ENCODE data around the gene EPHA3.

The EPHA3 gene

GRCh38 chr3:89256882-89257281, 149.5 kb downstream of the EPHA3 start:
- H3K27ac ChIP-seq (ENCODE audit: extremely low read depth, low read depth, low read length) = no peak overlapping the region
- H3K36me3 ChIP-seq (ENCODE audit: control insufficient read depth in 2 of 2, insufficient read depth in 1 of 2, low read length in 2 of 2) = no peaks in the 10 kb centered on the region
- no peak for TF ChIP-seq ZNF114 (tag by site-specific recombination; IDR thresholded peaks at IDR 0.05)
- no peak for TF ChIP-seq ZNF692 (tag by site-specific recombination; IDR thresholded peaks at IDR 0.05)
- TF ChIP-seq ZNF23 (tag by site-specific recombination; IDR thresholded peaks at IDR 0.05; ENCODE audit: borderline replicate concordance) = no peak
- TF ChIP-seq ZFP3 (tag by site-specific recombination; IDR thresholded peaks at IDR 0.05; ENCODE audit: low read depth) = no peak
- TF ChIP-seq ZNF214 (tag by site-specific recombination; IDR thresholded peaks at IDR 0.05; ENCODE audit: borderline replicate concordance) = no peak
- no peak for TF ChIP-seq OVOL3 (tag by site-specific recombination; IDR thresholded peaks at IDR 0.05)
- H3K9me3 ChIP-seq (ENCODE audit: control insufficient read depth, insufficient read depth, low read depth, low read length) = no peaks in the 10 kb centered on the region
- no peak overlapping the region for H3K4me3 ChIP-seq (ENCODE audit: low read depth, low read length)
- ChIA-PET CTCF (no interaction called here), POLR2A (no interaction called here)
- 0 out of 2 replicates have a peak, but pooled peaks cover 3% of the 10 kb centered on the region for H3K4me1 ChIP-seq (ENCODE audit: control insufficient read depth, insufficient read depth, low read length)

GRCh38 chr3:89260721-89261120, 153.3 kb downstream of the EPHA3 start:
- Histone ChIP-seq H3K27ac (ENCODE audit: extremely low read depth, low read depth, low read length) (no peak overlapping the region), H3K4me3 (ENCODE audit: low read depth, low read length) (no peak overlapping the region), H3K4me1 (ENCODE audit: control insufficient read depth, insufficient read depth, low read length) (no peaks in the 10 kb centered on the region), H3K36me3 (ENCODE audit: control insufficient read depth in 2 of 2, insufficient read depth in 1 of 2, low read length in 2 of 2) (no peaks in the 10 kb centered on the region), H3K9me3 (ENCODE audit: control insufficient read depth, insufficient read depth, low read depth, low read length) (no peaks in the 10 kb centered on the region)
- CTCF ChIA-PET = no interaction called here
- POLR2A ChIA-PET = no interaction called here
- no peak for TF ChIP-seq ZBTB44 (tag by site-specific recombination; IDR thresholded peaks at IDR 0.05)
- TF ChIP-seq ZNF239 (tag by site-specific recombination; IDR thresholded peaks at IDR 0.05) = no peak
- TF ChIP-seq KLF16 (tag by site-specific recombination; IDR thresholded peaks at IDR 0.05) = no peak
- TF ChIP-seq ZNF776 (tag by site-specific recombination; IDR thresholded peaks at IDR 0.05; ENCODE audit: borderline replicate concordance) = no peak
- no peak for TF ChIP-seq ZNF837 (tag by site-specific recombination; IDR thresholded peaks at IDR 0.05)
- no peak for TF ChIP-seq SALL2 (tag by site-specific recombination; IDR thresholded peaks at IDR 0.05; ENCODE audit: borderline replicate concordance)
- TF ChIP-seq, protein P1, sequence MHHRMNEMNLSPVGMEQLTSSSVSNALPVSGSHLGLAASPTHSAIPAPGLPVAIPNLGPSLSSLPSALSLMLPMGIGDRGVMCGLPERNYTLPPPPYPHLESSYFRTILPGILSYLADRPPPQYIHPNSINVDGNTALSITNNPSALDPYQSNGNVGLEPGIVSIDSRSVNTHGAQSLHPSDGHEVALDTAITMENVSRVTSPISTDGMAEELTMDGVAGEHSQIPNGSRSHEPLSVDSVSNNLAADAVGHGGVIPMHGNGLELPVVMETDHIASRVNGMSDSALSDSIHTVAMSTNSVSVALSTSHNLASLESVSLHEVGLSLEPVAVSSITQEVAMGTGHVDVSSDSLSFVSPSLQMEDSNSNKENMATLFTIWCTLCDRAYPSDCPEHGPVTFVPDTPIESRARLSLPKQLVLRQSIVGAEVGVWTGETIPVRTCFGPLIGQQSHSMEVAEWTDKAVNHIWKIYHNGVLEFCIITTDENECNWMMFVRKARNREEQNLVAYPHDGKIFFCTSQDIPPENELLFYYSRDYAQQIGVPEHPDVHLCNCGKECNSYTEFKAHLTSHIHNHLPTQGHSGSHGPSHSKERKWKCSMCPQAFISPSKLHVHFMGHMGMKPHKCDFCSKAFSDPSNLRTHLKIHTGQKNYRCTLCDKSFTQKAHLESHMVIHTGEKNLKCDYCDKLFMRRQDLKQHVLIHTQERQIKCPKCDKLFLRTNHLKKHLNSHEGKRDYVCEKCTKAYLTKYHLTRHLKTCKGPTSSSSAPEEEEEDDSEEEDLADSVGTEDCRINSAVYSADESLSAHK (tag by site-specific recombination; IDR thresholded peaks at IDR 0.05) = no peak
- TF ChIP-seq SP7 (tag by site-specific recombination; IDR thresholded peaks at IDR 0.05) = no peak
- no peak for TF ChIP-seq ZBTB8A (tag by site-specific recombination; IDR thresholded peaks at IDR 0.05)
- TF ChIP-seq ZBTB48 (tag by site-specific recombination; IDR thresholded peaks at IDR 0.05) = no peak
- TF ChIP-seq ZNF202 (tag by site-specific recombination; IDR thresholded peaks at IDR 0.05; ENCODE audit: borderline replicate concordance) = no peak
- no peak for TF ChIP-seq ZNF76 (tag by site-specific recombination; IDR thresholded peaks at IDR 0.05; ENCODE audit: borderline replicate concordance, low read depth)
- TF ChIP-seq ZNF623 (tag by site-specific recombination; IDR thresholded peaks at IDR 0.05) = no peak
- TF ChIP-seq ZNF544 (tag by site-specific recombination; IDR thresholded peaks at IDR 0.05) = no peak
- no peak for TF ChIP-seq ZNF280C (tag by site-specific recombination; IDR thresholded peaks at IDR 0.05)
